K562 (cell line): ENCODE measurements around the gene HGFAC. TPM values are rescaled to one million over a fixed set of nuclear protein-coding genes. Genes with fewer than 3 reads are reported as not detected.

Source experiments
- ATAC-seq: fragments of 200-7000 bp; cut with Tn5 transposase; 3 replicates; pipeline ENCODE4 v1.9.1; 2020; ENCODE audit warnings: moderate library complexity
- BruUV-seq: library from RNA; stranded (reverse); fragments of 400-500 nt; replicated peaks from 2 replicates; lab custom pipeline; 2021; lab: Mats Ljungman, UMichigan
- CTCF ChIA-PET: fragments of 300-600 bp; formaldehyde crosslinking; extraction: SDS; loops from one replicate; lab custom pipeline; 2021; ENCODE audit warnings: low intra/inter-chr PET ratio; lab: Yijun Ruan, JAX
- POLR2A ChIA-PET: fragments of 300-600, 350-650 bp; sonication (Branson Sonifier 250); formaldehyde crosslinking; extraction: SDS; loops from one replicate; lab custom pipeline; 2021; ENCODE audit warnings: antibody characterized with exemption, inconsistent platforms; lab: Yijun Ruan, JAX
- DNase-seq, 4 experiments: peaks; one replicate each; pipeline versions ENCODE4 v3.0.0 to v3.0.0-alpha.2; 2011 to 2018; ENCODE audit warnings: low spot score in 3 of 4, mixed read lengths in 3 of 4; ENCODE audit errors: extremely low read depth in 1 of 4
- FAIRE-seq: peaks from 2 replicates; lab custom pipeline; 2011; peaks lifted over from hg19 to GRCh38; lab: Jason Lieb, UNC
- H2AFZ ChIP-seq: 2 replicates; pipeline ENCODE4 v1.6.0; 2011; ENCODE audit warnings: low read depth, low read length, control low read depth, inconsistent platforms
- H3K27ac ChIP-seq: fragments of 200-600 bp; 3 replicates; pipeline ENCODE4 v1.8.0; 2011; ENCODE audit warnings: low read depth, mild to moderate bottlenecking, control low read depth, inconsistent platforms, low read length, moderate library complexity, mixed read lengths; ENCODE audit errors: extremely low read depth
- H3K27me3 ChIP-seq, 2 experiments: fragments of 300-600 bp in 1 of 2; 2 replicates in 1 of 2; 3 replicates in 1 of 2; pipeline versions ENCODE4 v1.6.0 to v1.8.0; 2011; ENCODE audit warnings: inconsistent platforms in 2 of 2, low read length in 2 of 2, mild to moderate bottlenecking in 1 of 2, mixed read lengths in 1 of 2, moderate library complexity in 1 of 2; ENCODE audit not compliant: control insufficient read depth in 2 of 2, insufficient read depth in 2 of 2
- H3K36me3 ChIP-seq: fragments of 300-600 bp; 3 replicates; pipeline ENCODE4 v1.8.0; 2011; ENCODE audit warnings: mild to moderate bottlenecking, low read length, inconsistent platforms; ENCODE audit not compliant: control insufficient read depth, insufficient read depth
- H3K4me1 ChIP-seq, 2 experiments: fragments of 200-600 bp in 1 of 2; replicated peaks in 1 of 2; 2 replicates in 1 of 2; 3 replicates in 1 of 2; pipeline versions ENCODE4 v1.5.1 to v1.8.0; 2011; ENCODE audit warnings: inconsistent platforms in 2 of 2, low read length in 2 of 2, mild to moderate bottlenecking in 1 of 2, mixed read lengths in 1 of 2, moderate library complexity in 1 of 2; ENCODE audit not compliant: control insufficient read depth in 2 of 2, insufficient read depth in 2 of 2
- H3K4me2 ChIP-seq: 2 replicates; pipeline ENCODE4 v1.6.1; 2011; ENCODE audit warnings: low read length, control low read depth, inconsistent platforms, mixed read lengths; ENCODE audit not compliant: insufficient read depth
- H3K4me3 ChIP-seq: fragments of 200-600 bp; sonication (generic), shearing (Covaris generic); 2 replicates; pipeline ENCODE4 v1.5.1; 2016; ENCODE audit warnings: control low read depth, inconsistent platforms
- H3K79me2 ChIP-seq: fragments of 200-600 bp; 3 replicates; pipeline ENCODE4 v1.8.0; 2011; ENCODE audit warnings: low read length, inconsistent platforms; ENCODE audit not compliant: control insufficient read depth, insufficient read depth
- H3K9ac ChIP-seq, 2 experiments: 2 replicates each; pipeline versions ENCODE4 v1.6.0 to v1.6.1; 2011; ENCODE audit warnings: low read depth in 2 of 2, low read length in 2 of 2, control low read depth in 1 of 2, inconsistent platforms in 1 of 2, mild to moderate bottlenecking in 1 of 2, mixed read lengths in 1 of 2; ENCODE audit not compliant: insufficient read depth in 1 of 2
- H3K9me1 ChIP-seq: one replicate; pipeline ENCODE4 v1.6.0; 2011; ENCODE audit warnings: inconsistent platforms, mild to moderate bottlenecking, low read length, moderate library complexity; ENCODE audit not compliant: control insufficient read depth, insufficient read depth
- H3K9me3 ChIP-seq: replicated peaks from 2 replicates; pipeline ENCODE4 v1.5.1; 2011; ENCODE audit warnings: low read depth, low read length, inconsistent platforms; ENCODE audit not compliant: control insufficient read depth, insufficient read depth
- H4K20me1 ChIP-seq: replicated peaks from 2 replicates; pipeline ENCODE4 v1.6.1; 2011; ENCODE audit warnings: low read length, inconsistent platforms, mixed read lengths; ENCODE audit not compliant: control insufficient read depth, insufficient read depth
- CEBPB ChIP-seq: fragments of 450-650 bp; IDR thresholded peaks from 2 replicates; pipeline ENCODE4 v1.6.1; 2016; ENCODE audit warnings: missing genetic modification characterization, missing compliant biosample characterization
- CHCHD3 ChIP-seq: fragments of 250-450 bp; sonication (Bioruptor Pico); IDR thresholded peaks from 2 replicates; pipeline ENCODE4 v2.1.2; 2022; ENCODE audit warnings: mild to moderate bottlenecking
- GATAD2B ChIP-seq: fragments of 450-650 bp; IDR thresholded peaks from 2 replicates; pipeline ENCODE4 v1.6.1; 2017; ENCODE audit warnings: mild to moderate bottlenecking, borderline replicate concordance
- GTF2A2 ChIP-seq: IDR thresholded peaks from 2 replicates; pipeline ENCODE4 v1.6.1; 2016; ENCODE audit warnings: mild to moderate bottlenecking, missing genetic modification characterization, missing compliant biosample characterization
- HLTF ChIP-seq: fragments of 450-650 bp; IDR thresholded peaks from 2 replicates; pipeline ENCODE4 v1.6.1; 2016
- MGA ChIP-seq: fragments of 450-650 bp; IDR thresholded peaks from 2 replicates; pipeline ENCODE4 v1.6.1; 2016; ENCODE audit warnings: mild to moderate bottlenecking, moderate library complexity
- TCF7 ChIP-seq: sonication (generic); IDR thresholded peaks from 2 replicates; pipeline ENCODE4 v1.6.1; 2016; ENCODE audit warnings: antibody characterized with exemption, borderline replicate concordance
- WGBS: fragments of 100-300 bp; shearing (Covaris generic); methylation state at CpG from one replicate; pipeline ENCODE4 v1.1.6; 2016; ENCODE audit warnings: low coverage, mixed read lengths; ENCODE audit not compliant: insufficient coverage; ENCODE audit errors: missing lambda C conversion rate; 5-methylcytosine and 5-hydroxymethylcytosine counted together
- in situ Hi-C: fragments of 300-500 bp; cut with MboI; formaldehyde crosslinking; loops from 4 replicates; pipeline ENCODE4 v1.15.0; 2018; ENCODE audit warnings: inconsistent platforms, mixed read lengths
- intact Hi-C: fragments of 100-400 bp; cut with micrococcal nuclease; formaldehyde crosslinking; loops from 2 replicates; pipeline ENCODE4 v1.14.2; 2022
- polyA plus RNA-seq, 8 experiments: library from polyadenylated mRNA; depleted of rRNA in 4 of 8; stranded (reverse) in 5 of 8; unstranded in 3 of 8; fragments of >200 nt; fragmentation: Nextera tagmentation in 2 of 8; fragmentation: Illumina TruSeq in 1 of 8; extraction: Ambion mirVana in 2 of 8; extraction: Trizol in 1 of 8; gene quantifications; 2 replicates each; pipeline versions ENCODE4 v1.2.1 to v1.2.3, GENCODE V29; 2011 to 2014; ENCODE audit warnings: inconsistent platforms in 1 of 8, missing spikeins in 1 of 8
- total RNA-seq, 7 experiments: library from RNA; depleted of rRNA in 6 of 7; stranded (reverse); fragments of >200 nt in 6 of 7; fragmentation: Illumina TruSeq in 2 of 7; extraction: Trizol in 2 of 7; gene quantifications; 2 replicates each; pipeline versions ENCODE4 v1.2.1 to v1.2.3, GENCODE V29; 2011 to 2021; ENCODE audit warnings: low replicate concordance in 1 of 7

Gene HGFAC
- total and polyA plus RNA-seq, 9 of the 15 experiments (the other 6 are each of a cell fraction or from before 2014, with no cell fraction given) = 0.13 TPM; not detected in 8

- no peak for TF ChIP-seq TCF7
Measured at GRCh38 chr4:3464349-3464905, 22.7 kb downstream of the HGFAC start (continued).

- BruUV-seq = no TSS peak
- peaks cover 26 to 65% of the 10 kb centered on the region in 2 experiments for H3K27me3 ChIP-seq
- TF ChIP-seq CEBPB (no peak), GTF2A2 (no peak), MGA (no peak), HLTF (no peak), GATAD2B (no peak), CHCHD3 (CRISPR knock-in tag) (no peak)
Measured at GRCh38 chr4:3464911-3465697, 23.3 kb downstream of the HGFAC start.

More at GRCh38 chr4:3464911-3465697, 23.3 kb downstream of the HGFAC start:
- intact Hi-C loops = no loop called here
- Histone ChIP-seq H3K79me2 (no peaks in the 10 kb centered on the region), H3K36me3 (no peaks in the 10 kb centered on the region), H3K9me3 (peaks cover 10% of the 10 kb centered on the region; the same call in 1 of the 2 replicates), H2AFZ (no peak overlapping the region), H3K4me2 (no peak overlapping the region), H4K20me1 (peaks cover 12% of the 10 kb centered on the region; the same call in 1 of the 2 replicates), H3K4me3 (no peak overlapping the region), H3K9ac (no peak overlapping the region; a peak in 1 of 4 replicates), H3K9me1 (peaks cover 2% of the 10 kb centered on the region), H3K27ac (no peak overlapping the region), H3K4me1 (peaks cover 0 to 34% of the 10 kb centered on the region in 2 experiments; a peak in 2 of 5 replicates)
- ATAC-seq (no peak), FAIRE-seq (no peak), DNase-seq (no peak)
- 7% methylated on average over 21 of the region's 21 CpGs for WGBS
- ChIA-PET CTCF (no interaction called here), POLR2A (no interaction called here)
- in situ Hi-C loops = no loop called here
